HFFc6 (cell line): Measurements from ENCODE around the gene MYEF2. TPM values are rescaled to one million over a fixed set of nuclear protein-coding genes. Genes with fewer than 3 reads are reported as not detected.

Source experiments
- DNase-seq: peaks from one replicate; pipeline ENCODE4 v3.0.0-alpha.2; 2018
- H3K27ac Mint-ChIP-seq: 2 replicates; pipeline ENCODE4 v1.8.0; 2020; ENCODE audit warnings: mild to moderate bottlenecking, mixed read lengths
- H3K27me3 Mint-ChIP-seq: 2 replicates; pipeline ENCODE4 v1.8.0; 2021; ENCODE audit warnings: mild to moderate bottlenecking, moderate library complexity, mixed read lengths; ENCODE audit not compliant: insufficient read depth
- H3K36me3 Mint-ChIP-seq: 2 replicates; pipeline ENCODE4 v1.8.0; 2021; ENCODE audit warnings: low read depth, mixed read lengths
- H3K4me1 Mint-ChIP-seq: 2 replicates; pipeline ENCODE4 v1.8.0; 2020; ENCODE audit warnings: low read depth, mixed read lengths
- H3K4me3 Mint-ChIP-seq: 2 replicates; pipeline ENCODE4 v1.8.0; 2020; ENCODE audit warnings: mild to moderate bottlenecking, moderate library complexity, mixed read lengths
- H3K9me3 Mint-ChIP-seq: 2 replicates; pipeline ENCODE4 v1.8.0; 2020; ENCODE audit warnings: mild to moderate bottlenecking, mixed read lengths
- CTCF ChIP-seq: fragments of 200-600 bp; sonication (generic); IDR thresholded peaks from 2 replicates; pipeline ENCODE4 v1.5.0; 2021; ENCODE audit warnings: antibody characterized with exemption, mild to moderate bottlenecking
- total RNA-seq, 6 experiments: library from RNA; stranded (reverse); fragmentation: NEBNext Ultra II Directional; extraction: Animal tissue kit (Norgen Biotek cat#: 25700); gene quantifications; 2 replicates in 1 of 6; 3 replicates in 5 of 6; pipeline ENCODE4 v1.2.3, GENCODE V29; 2021

The MYEF2 gene
- total RNA-seq, 6 experiments from 2014 or later = 7.0 to 12.9 (median 11.5) TPM

GRCh38 chr15:48205981-48206380, 27.9 kb upstream of the MYEF2 start, which contains the start of gene SLC12A1:
SLC12A1 (plus strand) TSS chr15:48206302; CDS start chr15:48207720, 1,418 bp downstream.
- TF ChIP-seq CTCF = no peak
- Mint-ChIP-seq H3K4me1 (no peaks in the 10 kb centered on the region), H3K27ac (no peak within 1 kb of the TSS), H3K27me3 (peaks cover 11% of the 10 kb centered on the region), H3K36me3 (no peaks in the 10 kb centered on the region), H3K9me3 (no peaks in the 10 kb centered on the region), H3K4me3 (no peak within 1 kb of the TSS)
- no peak for DNase-seq

- Mint-ChIP-seq H3K36me3 (no peaks in the 10 kb centered on the region), H3K27me3 (peaks cover 2% of the 10 kb centered on the region), H3K27ac (no peak overlapping the region), H3K9me3 (no peaks in the 10 kb centered on the region), H3K4me3 (no peak overlapping the region), H3K4me1 (no peaks in the 10 kb centered on the region)
- no peak for DNase-seq
- TF ChIP-seq CTCF = no peak
Measured at GRCh38 chr15:48202068-48202467, 24.0 kb upstream of the MYEF2 start.

- Mint-ChIP-seq H3K9me3 (no peaks in the 10 kb centered on the region), H3K27ac (no peak within 1 kb of the TSS), H3K4me3 (no peak within 1 kb of the TSS; the same call in 1 of the 2 replicates), H3K36me3 (no peaks in the 10 kb centered on the region), H3K4me1 (no peaks in the 10 kb centered on the region; the same call in 1 of the 2 replicates), H3K27me3 (no peaks in the 10 kb centered on the region; the same call in none of the 2 replicates)
- no peak for TF ChIP-seq CTCF
- DNase-seq = no peak
Measured at GRCh38 chr15:48191574-48192225, 13.6 kb upstream of the MYEF2 start, which contains the start of gene CTXN2. CTXN2 (plus strand) TSS chr15:48191665; CDS start chr15:48201301, 9,636 bp downstream.

- TF ChIP-seq CTCF = no peak
- no peak overlapping the region for H3K27ac Mint-ChIP-seq
- H3K27me3 Mint-ChIP-seq = no peaks in the 10 kb centered on the region; the same call in none of the 2 replicates
- H3K4me1 Mint-ChIP-seq = no peaks in the 10 kb centered on the region; the same call in 1 of the 2 replicates
- DNase-seq = peak; percentile 35
- no peaks in the 10 kb centered on the region for H3K9me3 Mint-ChIP-seq
- no peak overlapping the region; the same call in 1 of the 2 replicates for H3K4me3 Mint-ChIP-seq
- H3K36me3 Mint-ChIP-seq = no peaks in the 10 kb centered on the region
Measured at GRCh38 chr15:48190932-48191573, 13.0 kb upstream of the MYEF2 start.

- Mint-ChIP-seq H3K27ac (no peak overlapping the region), H3K4me3 (no peak overlapping the region), H3K27me3 (peaks cover 4% of the 10 kb centered on the region; the same call in 1 of the 2 replicates), H3K36me3 (no peaks in the 10 kb centered on the region), H3K9me3 (no peaks in the 10 kb centered on the region), H3K4me1 (no peaks in the 10 kb centered on the region; the same call in 1 of the 2 replicates)
- DNase-seq = no peak
- TF ChIP-seq CTCF = no peak
Measured at GRCh38 chr15:48186271-48186670, 8.2 kb upstream of the MYEF2 start.
